H9 (cell line): Measurements from ENCODE around the gene PRR36. TPM values are rescaled to one million over a fixed set of nuclear protein-coding genes. Genes with fewer than 3 reads are reported as not detected.

Experiments used
- DNase-seq: peaks from one replicate; pipeline ENCODE4 v3.0.0-alpha.2; 2017
- H2AFZ ChIP-seq: one replicate; pipeline ENCODE4 v1.6.1; 2013; ENCODE audit warnings: mild to moderate bottlenecking, low read length, control low read depth, moderate library complexity
- H2AK5ac ChIP-seq: 2 replicates; pipeline ENCODE4 v1.6.1; 2013; ENCODE audit warnings: low read length, control low read depth, mixed read lengths; ENCODE audit not compliant: insufficient read length
- H2BK120ac ChIP-seq: one replicate; pipeline ENCODE4 v1.6.1; 2013; ENCODE audit warnings: low read depth, mild to moderate bottlenecking, low read length, control low read depth, inconsistent platforms; ENCODE audit not compliant: poor library complexity, severe bottlenecking
- H2BK12ac ChIP-seq: 2 replicates; pipeline ENCODE4 v1.6.1; 2013; ENCODE audit warnings: low read length, control low read depth, mixed read lengths, low read depth; ENCODE audit not compliant: insufficient read length
- H2BK15ac ChIP-seq: 2 replicates; pipeline ENCODE4 v1.6.1; 2013; ENCODE audit warnings: low read depth, low read length, control low read depth
- H2BK20ac ChIP-seq: one replicate; pipeline ENCODE4 v1.6.1; 2013; ENCODE audit warnings: low read depth, mild to moderate bottlenecking, low read length, control low read depth, inconsistent platforms; ENCODE audit not compliant: poor library complexity, severe bottlenecking
- H2BK5ac ChIP-seq: 2 replicates; pipeline ENCODE4 v1.6.1; 2013; ENCODE audit warnings: low read length, control low read depth, mixed read lengths; ENCODE audit not compliant: insufficient read length
- H3K14ac ChIP-seq: 2 replicates; pipeline ENCODE4 v1.6.1; 2013; ENCODE audit warnings: low read length, control low read depth; ENCODE audit not compliant: insufficient read depth
- H3K18ac ChIP-seq: 2 replicates; pipeline ENCODE4 v1.6.1; 2013; ENCODE audit warnings: low read depth, mild to moderate bottlenecking, mixed read lengths, low read length, control low read depth; ENCODE audit not compliant: insufficient read length
- H3K23ac ChIP-seq: 2 replicates; pipeline ENCODE4 v1.6.1; 2013; ENCODE audit warnings: low read length, control low read depth, mixed read lengths, low read depth; ENCODE audit not compliant: insufficient read length
- H3K23me2 ChIP-seq: 2 replicates; pipeline ENCODE4 v1.6.1; 2013; ENCODE audit warnings: low read depth, mild to moderate bottlenecking, mixed read lengths, low read length, control low read depth; ENCODE audit not compliant: insufficient read length, poor library complexity, severe bottlenecking
- H3K27ac ChIP-seq: 2 replicates; pipeline ENCODE4 v1.5.1; 2013; ENCODE audit warnings: low read length, control low read depth, mixed read lengths, low read depth; ENCODE audit not compliant: insufficient read length
- H3K27me3 ChIP-seq: 2 replicates; pipeline ENCODE4 v1.6.1; 2013; ENCODE audit warnings: low read length, control low read depth, inconsistent platforms; ENCODE audit not compliant: insufficient read depth
- H3K4ac ChIP-seq: 2 replicates; pipeline ENCODE4 v1.6.1; 2013; ENCODE audit warnings: low read depth, mild to moderate bottlenecking, control low read depth, inconsistent platforms, low read length, moderate library complexity
- H3K4me1 ChIP-seq: 2 replicates; pipeline ENCODE4 v1.6.1; 2013; ENCODE audit warnings: low read length, control low read depth, inconsistent platforms; ENCODE audit not compliant: insufficient read depth
- H3K4me2 ChIP-seq: 2 replicates; pipeline ENCODE4 v1.6.1; 2013; ENCODE audit warnings: low read length, control low read depth, mixed read lengths; ENCODE audit not compliant: insufficient read length, insufficient read depth
- H3K56ac ChIP-seq: 2 replicates; pipeline ENCODE4 v1.6.1; 2013; ENCODE audit warnings: low read depth, mild to moderate bottlenecking, mixed read lengths, low read length, control low read depth; ENCODE audit not compliant: insufficient read length
- H3K79me1 ChIP-seq: 2 replicates; pipeline ENCODE4 v1.6.1; 2013; ENCODE audit warnings: low read depth, mild to moderate bottlenecking, moderate library complexity, low read length, control low read depth, inconsistent platforms; ENCODE audit not compliant: insufficient read depth, poor library complexity, severe bottlenecking
- H3K79me2 ChIP-seq: 2 replicates; pipeline ENCODE4 v1.6.1; 2013; ENCODE audit warnings: low read length, control low read depth, inconsistent platforms; ENCODE audit not compliant: insufficient read depth
- H3K9ac ChIP-seq: 2 replicates; pipeline ENCODE4 v1.6.1; 2013; ENCODE audit warnings: low read length, control low read depth, mixed read lengths; ENCODE audit not compliant: insufficient read length; ENCODE audit errors: extremely low read depth
- H3K9me3 ChIP-seq: one replicate; pipeline ENCODE4 v1.6.1; 2013; ENCODE audit warnings: low read depth, low read length, inconsistent platforms; ENCODE audit not compliant: control insufficient read depth
- H3T11ph ChIP-seq: one replicate; pipeline ENCODE4 v1.6.1; 2013; ENCODE audit warnings: mild to moderate bottlenecking, low read length, control low read depth, inconsistent platforms
- H4K20me1 ChIP-seq: one replicate; pipeline ENCODE4 v1.6.1; 2013; ENCODE audit not compliant: control insufficient read depth, insufficient read length, insufficient read depth
- H4K5ac ChIP-seq: 2 replicates; pipeline ENCODE4 v1.6.1; 2013; ENCODE audit warnings: low read depth, mild to moderate bottlenecking, mixed read lengths, low read length, control low read depth; ENCODE audit not compliant: insufficient read length
- H4K8ac ChIP-seq: replicated peaks from 2 replicates; pipeline ENCODE4 v1.6.1; 2013; ENCODE audit warnings: low read length, control low read depth, mixed read lengths, low read depth; ENCODE audit not compliant: insufficient read length
- H4K91ac ChIP-seq: 2 replicates; pipeline ENCODE4 v1.6.1; 2013; ENCODE audit warnings: low read depth, mild to moderate bottlenecking, moderate library complexity, mixed read lengths, low read length, control low read depth; ENCODE audit not compliant: insufficient read length
- H3K27ac Mint-ChIP-seq, 3 experiments: 2 replicates in 2 of 3; 3 replicates in 1 of 3; pipeline ENCODE4 v1.8.0; 2020 to 2021; ENCODE audit warnings: mixed read lengths in 3 of 3, mild to moderate bottlenecking in 1 of 3, moderate library complexity in 1 of 3
- H3K27me3 Mint-ChIP-seq: 2 replicates; pipeline ENCODE4 v1.8.0; 2021; ENCODE audit warnings: low read depth, mild to moderate bottlenecking, moderate library complexity, mixed read lengths
- H3K36me3 Mint-ChIP-seq, 3 experiments: 2 replicates in 2 of 3; 3 replicates in 1 of 3; pipeline ENCODE4 v1.8.0; 2020 to 2021; ENCODE audit warnings: low read depth in 3 of 3, mixed read lengths in 3 of 3; ENCODE audit not compliant: insufficient read depth in 1 of 3
- H3K4me1 Mint-ChIP-seq, 2 experiments: 2 replicates each; pipeline ENCODE4 v1.8.0; 2020; ENCODE audit warnings: mixed read lengths in 2 of 2
- H3K4me3 Mint-ChIP-seq, 2 experiments: 2 replicates in 1 of 2; 3 replicates in 1 of 2; pipeline ENCODE4 v1.8.0; 2020 to 2021; ENCODE audit warnings: mild to moderate bottlenecking in 2 of 2, mixed read lengths in 2 of 2, moderate library complexity in 1 of 2
- H3K9me3 Mint-ChIP-seq, 2 experiments: 2 replicates in 1 of 2; 3 replicates in 1 of 2; pipeline ENCODE4 v1.8.0; 2020; ENCODE audit warnings: mild to moderate bottlenecking in 2 of 2, mixed read lengths in 2 of 2, moderate library complexity in 1 of 2
- WGBS: extraction: QIAGEN DNeasy Blood & Tissue Kit; methylation state at CpG from one replicate; pipeline ENCODE4 v1.1.7; 2013; ENCODE audit warnings: missing lambda C conversion rate, low lambda C conversion rate, mixed read lengths; ENCODE audit not compliant: insufficient read length; ENCODE audit errors: extremely low coverage; 5-methylcytosine and 5-hydroxymethylcytosine counted together
- total RNA-seq: library from RNA; stranded (reverse); gene quantifications from 2 replicates; pipeline ENCODE4 v1.2.1, GENCODE V29; 2021
- TF ChIP-seq, protein P1 (sequence below): fragments of 200-600 bp; sonication (generic); conservative IDR thresholded peaks from 3 replicates; pipeline ENCODE4 v1.8.0; 2021; ENCODE audit warnings: antibody characterized with exemption, mild to moderate bottlenecking

The PRR36 gene
- total RNA-seq, 1 experiment from 2014 or later, result 20.4 TPM

DNA sequence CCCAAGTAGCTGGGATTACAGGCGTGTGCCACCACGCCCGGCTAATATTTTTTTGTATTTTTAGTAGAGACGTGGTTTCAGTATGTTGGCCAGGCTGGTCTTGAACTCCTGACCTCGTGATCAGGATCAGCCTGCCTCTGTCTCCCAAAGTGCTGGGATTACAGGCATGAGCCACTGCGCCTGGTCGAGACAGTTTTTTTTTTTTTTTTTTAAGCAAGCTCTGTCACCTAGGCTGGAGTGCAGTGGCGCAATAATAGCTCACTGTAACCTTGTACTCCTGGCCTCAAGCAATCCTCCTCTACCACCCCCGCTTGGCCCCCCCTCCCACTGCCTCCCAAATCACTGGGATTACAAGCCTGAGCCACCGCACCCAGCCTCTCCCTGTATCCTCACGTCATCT is 23.1 kb upstream of the PRR36 start:
- Histone ChIP-seq H2BK5ac (no peak overlapping the region), H3K4ac (no peak overlapping the region), H2AK5ac (no peak overlapping the region), H3K56ac (no peak overlapping the region), H3K4me1 (no peaks in the 10 kb centered on the region), H2AFZ (no peak overlapping the region), H3K27me3 (no peaks in the 10 kb centered on the region), H4K8ac (no peak overlapping the region), H3K9me3 (no peaks in the 10 kb centered on the region), H2BK20ac (no peak overlapping the region), H3K23ac (no peak overlapping the region), H3K4me2 (no peak overlapping the region), H3K18ac (no peak overlapping the region), H2BK120ac (no peak overlapping the region), H3K27ac (no peak overlapping the region), H4K20me1 (no peaks in the 10 kb centered on the region), H2BK12ac (no peak overlapping the region), H3K9ac (no peak overlapping the region), H4K5ac (no peak overlapping the region), H2BK15ac (no peak overlapping the region), H3T11ph (no peak overlapping the region), H3K14ac (no peak overlapping the region), H3K79me2 (no peaks in the 10 kb centered on the region; the same call in 1 of the 2 replicates), H3K23me2 (no peaks in the 10 kb centered on the region), H3K79me1 (no peaks in the 10 kb centered on the region), H4K91ac (no peak overlapping the region)
- no peak overlapping the region for H3K27ac Mint-ChIP-seq
- TF ChIP-seq, protein P1, sequence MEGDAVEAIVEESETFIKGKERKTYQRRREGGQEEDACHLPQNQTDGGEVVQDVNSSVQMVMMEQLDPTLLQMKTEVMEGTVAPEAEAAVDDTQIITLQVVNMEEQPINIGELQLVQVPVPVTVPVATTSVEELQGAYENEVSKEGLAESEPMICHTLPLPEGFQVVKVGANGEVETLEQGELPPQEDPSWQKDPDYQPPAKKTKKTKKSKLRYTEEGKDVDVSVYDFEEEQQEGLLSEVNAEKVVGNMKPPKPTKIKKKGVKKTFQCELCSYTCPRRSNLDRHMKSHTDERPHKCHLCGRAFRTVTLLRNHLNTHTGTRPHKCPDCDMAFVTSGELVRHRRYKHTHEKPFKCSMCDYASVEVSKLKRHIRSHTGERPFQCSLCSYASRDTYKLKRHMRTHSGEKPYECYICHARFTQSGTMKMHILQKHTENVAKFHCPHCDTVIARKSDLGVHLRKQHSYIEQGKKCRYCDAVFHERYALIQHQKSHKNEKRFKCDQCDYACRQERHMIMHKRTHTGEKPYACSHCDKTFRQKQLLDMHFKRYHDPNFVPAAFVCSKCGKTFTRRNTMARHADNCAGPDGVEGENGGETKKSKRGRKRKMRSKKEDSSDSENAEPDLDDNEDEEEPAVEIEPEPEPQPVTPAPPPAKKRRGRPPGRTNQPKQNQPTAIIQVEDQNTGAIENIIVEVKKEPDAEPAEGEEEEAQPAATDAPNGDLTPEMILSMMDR, result no peak
- H3K27me3 Mint-ChIP-seq, result no peaks in the 10 kb centered on the region; the same call in 1 of the 2 replicates
- no peak for DNase-seq
- no CpG with 5 or more reads among the region's 11 CpGs for WGBS
- H3K9me3 Mint-ChIP-seq, result no peaks in the 10 kb centered on the region
- H3K36me3 Mint-ChIP-seq, result peaks cover 7 to 13% (median 11%) of the 10 kb centered on the region in 3 experiments; a peak in 6 of 7 replicates
- peaks cover 0 to 6% of the 10 kb centered on the region in 2 experiments; a peak in 1 of 4 replicates for H3K4me1 Mint-ChIP-seq
- no peak overlapping the region for H3K4me3 Mint-ChIP-seq
